GM12874 (cell line): ENCODE data around the gene ZNRD2.

Source experiments
- CTCF ChIP-seq: IDR thresholded peaks from 2 replicates; pipeline ENCODE4 v1.5.1; 2011; ENCODE audit warnings: low read depth, mild to moderate bottlenecking, control low read depth, low read length, moderate library complexity; ENCODE audit not compliant: insufficient read depth

Gene ZNRD2

DNA sequence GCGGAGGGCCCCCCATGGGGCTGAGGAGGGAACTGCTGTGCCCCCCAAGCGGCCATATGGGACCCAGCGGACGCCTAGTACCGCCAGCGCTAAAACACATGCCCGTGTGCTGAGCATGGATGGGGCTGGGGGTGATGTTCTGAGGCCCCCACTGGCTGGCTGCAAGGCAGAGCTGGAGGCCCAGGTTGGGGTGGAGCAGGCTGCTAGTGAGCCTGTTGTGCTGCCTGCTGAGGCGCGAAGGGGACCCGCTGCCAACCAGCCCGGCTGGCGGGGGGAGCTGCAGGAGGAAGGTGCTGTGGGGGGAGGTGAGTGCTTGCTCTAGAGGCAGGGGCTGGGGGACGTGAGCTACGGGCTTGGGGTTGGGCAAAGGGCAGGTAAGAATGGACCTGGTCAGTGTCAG is 48.5 kb downstream of the ZNRD2 start:
- no peak for TF ChIP-seq CTCF

DNA sequence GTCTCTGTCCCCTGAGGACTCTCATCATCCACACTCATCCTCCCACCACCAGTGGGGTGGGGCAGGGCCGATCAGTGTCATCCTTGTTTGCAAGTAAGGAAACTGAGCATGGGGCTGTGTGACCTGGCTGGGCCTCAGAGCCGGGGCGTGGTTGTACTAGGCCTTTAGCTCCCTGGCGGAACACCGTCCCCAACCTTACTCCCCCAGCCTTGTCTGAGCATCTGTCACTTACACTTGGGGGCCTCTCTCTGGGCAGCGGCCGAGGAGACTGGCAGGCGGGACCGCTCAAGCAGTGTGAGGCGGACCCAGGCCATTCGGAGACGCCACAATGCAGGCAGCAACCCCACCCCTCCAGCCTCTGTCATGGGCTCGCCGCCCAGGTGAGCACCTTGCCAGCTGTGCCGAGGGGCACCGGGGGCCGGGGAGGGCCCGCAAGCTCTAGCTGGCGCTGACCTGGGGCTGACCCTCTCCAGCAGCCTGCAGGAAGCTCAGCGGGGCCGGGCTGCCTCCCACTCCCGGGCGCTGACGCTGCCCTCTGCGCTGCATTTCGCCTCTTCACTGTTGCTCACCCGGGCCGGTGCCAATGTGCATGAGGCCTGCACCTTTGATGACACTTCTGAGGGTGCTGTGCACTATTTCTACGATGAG is 49.1 kb downstream of the ZNRD2 start:
- TF ChIP-seq CTCF, result no peak

GRCh38 chr11:65620666-65621065 is 50.4 kb downstream of the ZNRD2 start:
- no peak for TF ChIP-seq CTCF

DNA sequence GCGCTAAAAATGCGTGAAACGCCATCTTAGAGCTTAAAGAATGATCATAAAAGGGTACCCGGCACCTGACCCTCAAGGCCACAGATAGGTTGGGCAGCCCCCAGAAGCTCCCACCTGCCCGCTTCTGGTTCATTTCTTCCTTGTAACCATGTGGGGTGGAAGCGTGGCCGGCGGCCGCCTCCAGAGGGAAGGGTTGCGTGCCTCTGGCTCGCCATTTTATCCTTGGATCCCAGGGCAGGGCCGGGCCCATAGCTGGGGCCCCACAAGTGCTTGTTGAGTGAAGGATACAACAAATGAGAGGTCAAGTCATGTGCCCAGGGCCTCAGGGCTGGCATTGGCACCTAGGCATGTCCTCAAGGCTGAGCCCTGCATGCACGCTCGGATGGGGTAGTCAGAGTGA is 51.2 kb downstream of the ZNRD2 start:
- no peak for TF ChIP-seq CTCF
